ENCODE measurements around the gene CCL22. TPM values are rescaled to one million over a fixed set of nuclear protein-coding genes. Genes with fewer than 3 reads are reported as not detected.
A peak's percentile ranks its signal among the peaks of the same experiment; 100 is the strongest.

CCL22 gene
- total and polyA plus RNA-seq, 2 donors (not counting 1 experiment from before 2014, with no cell fraction given): not detected

- H3K27ac ChIP-seq (ENCODE audit: insufficient read depth, low read length): no peak overlapping the region
- H3K4me2 ChIP-seq (ENCODE audit: extremely low read depth, insufficient read depth, low read length): no peak overlapping the region
- no peaks in the 10 kb centered on the region for H4K20me1 ChIP-seq (ENCODE audit: control insufficient read depth, extremely low read depth, insufficient read depth, low read length)
- no peak overlapping the region for H3K4me3 ChIP-seq (replicated peaks in 1 of 4; ENCODE audit: control extremely low read depth in 1 of 4, insufficient read depth in 1 of 4, low read depth in 3 of 4, low read length in 4 of 4)
- H3K9me3 ChIP-seq (ENCODE audit: control insufficient read depth, insufficient read depth, low read depth, low read length): no peaks in the 10 kb centered on the region
- TF ChIP-seq EZH2 (IDR thresholded peaks at IDR 0.05; ENCODE audit: low read length, missing control alignments) (no peak), CTCF (conservative IDR thresholded peaks at IDR 0.05 in 1 of 2, IDR thresholded peaks at IDR 0.05 in 1 of 2; ENCODE audit: low read depth in 1 of 2, low read length in 2 of 2) (no peak)
- H2AFZ ChIP-seq (ENCODE audit: low read length): no peak overlapping the region
- H3K36me3 ChIP-seq (ENCODE audit: control insufficient read depth, insufficient read depth, low read length): no peaks in the 10 kb centered on the region
- H3K79me2 ChIP-seq (ENCODE audit: control insufficient read depth, insufficient read depth, low read length): no peaks in the 10 kb centered on the region
- no peak for DNase-seq (ENCODE audit: low read depth in 2 of 2)
- H3K27me3 ChIP-seq (ENCODE audit: control insufficient read depth, insufficient read depth, low read length): peaks cover 8% of the 10 kb centered on the region
- H3K9ac ChIP-seq (ENCODE audit: insufficient read depth, low read length): no peak overlapping the region
- H3K4me1 ChIP-seq (ENCODE audit: control insufficient read depth, extremely low read depth, insufficient read depth, low read length): no peaks in the 10 kb centered on the region
Observed at GRCh38 chr16:57366544-57367040, 8.0 kb downstream of the CCL22 start.

GRCh38 chr16:57367116-57367752 is 8.7 kb downstream of the CCL22 start:
- no peak overlapping the region for H3K4me2 ChIP-seq (ENCODE audit: extremely low read depth, insufficient read depth, low read length)
- H2AFZ ChIP-seq (ENCODE audit: low read length): no peak overlapping the region
- H3K9me3 ChIP-seq (ENCODE audit: control insufficient read depth, insufficient read depth, low read depth, low read length): no peaks in the 10 kb centered on the region
- H3K27me3 ChIP-seq (ENCODE audit: control insufficient read depth, insufficient read depth, low read length): peaks cover 9% of the 10 kb centered on the region
- H3K36me3 ChIP-seq (ENCODE audit: control insufficient read depth, insufficient read depth, low read length): no peaks in the 10 kb centered on the region
- no peaks in the 10 kb centered on the region for H3K4me1 ChIP-seq (ENCODE audit: control insufficient read depth, extremely low read depth, insufficient read depth, low read length)
- H3K27ac ChIP-seq (ENCODE audit: insufficient read depth, low read length): no peak overlapping the region
- no peaks in the 10 kb centered on the region for H3K79me2 ChIP-seq (ENCODE audit: control insufficient read depth, insufficient read depth, low read length)
- H4K20me1 ChIP-seq (ENCODE audit: control insufficient read depth, extremely low read depth, insufficient read depth, low read length): no peaks in the 10 kb centered on the region
- no peak overlapping the region for H3K4me3 ChIP-seq (replicated peaks in 1 of 4; ENCODE audit: control extremely low read depth in 1 of 4, insufficient read depth in 1 of 4, low read depth in 3 of 4, low read length in 4 of 4)
- no peak overlapping the region for H3K9ac ChIP-seq (ENCODE audit: insufficient read depth, low read length)
- DNase-seq (ENCODE audit: low read depth in 2 of 2): peak in 1 of 2 donors; percentile 60
- TF ChIP-seq CTCF (conservative IDR thresholded peaks at IDR 0.05 in 1 of 2, IDR thresholded peaks at IDR 0.05 in 1 of 2; ENCODE audit: low read depth in 1 of 2, low read length in 2 of 2) (no peak), EZH2 (IDR thresholded peaks at IDR 0.05; ENCODE audit: low read length, missing control alignments) (no peak)

GRCh38 chr16:57371494-57372371 is 13.2 kb downstream of the CCL22 start:
- Histone ChIP-seq H3K36me3 (ENCODE audit: control insufficient read depth, insufficient read depth, low read length) (no peaks in the 10 kb centered on the region), H3K4me3 (replicated peaks in 1 of 4; ENCODE audit: control extremely low read depth in 1 of 4, insufficient read depth in 1 of 4, low read depth in 3 of 4, low read length in 4 of 4) (no peak overlapping the region), H3K9me3 (ENCODE audit: control insufficient read depth, insufficient read depth, low read depth, low read length) (no peaks in the 10 kb centered on the region), H4K20me1 (ENCODE audit: control insufficient read depth, extremely low read depth, insufficient read depth, low read length) (no peaks in the 10 kb centered on the region), H2AFZ (ENCODE audit: low read length) (no peak overlapping the region), H3K79me2 (ENCODE audit: control insufficient read depth, insufficient read depth, low read length) (no peaks in the 10 kb centered on the region), H3K4me2 (ENCODE audit: extremely low read depth, insufficient read depth, low read length) (no peak overlapping the region), H3K4me1 (ENCODE audit: control insufficient read depth, extremely low read depth, insufficient read depth, low read length) (no peaks in the 10 kb centered on the region), H3K9ac (ENCODE audit: insufficient read depth, low read length) (no peak overlapping the region), H3K27me3 (ENCODE audit: control insufficient read depth, insufficient read depth, low read length) (peaks cover 14% of the 10 kb centered on the region), H3K27ac (ENCODE audit: insufficient read depth, low read length) (no peak overlapping the region)
- TF ChIP-seq EZH2 (IDR thresholded peaks at IDR 0.05; ENCODE audit: low read length, missing control alignments) (no peak), CTCF (conservative IDR thresholded peaks at IDR 0.05 in 1 of 2, IDR thresholded peaks at IDR 0.05 in 1 of 2; ENCODE audit: low read depth in 1 of 2, low read length in 2 of 2) (no peak)
- no peak for DNase-seq (ENCODE audit: low read depth in 2 of 2)
